Activated T-cell treated with anti-CD3 and anti-CD28 coated beads, Interleukin-2, amount 50 U/mL, for 72 hours (primary cell): Measurements from ENCODE around the gene CHST15. TPM values are rescaled to one million over a fixed set of nuclear protein-coding genes. Genes with fewer than 3 reads are reported as not detected.

Experiments
- ATAC-seq, 2 donors: fragments of 150-1000 bp; cut with Tn5 transposase; replicated peaks in 1 of 2; 2 replicates each; pipeline ENCODE4 v1.10.0; 2021; ENCODE audit warnings: moderate library complexity in 2 of 2, mild to moderate bottlenecking in 1 of 2
- DNase-seq, 2 donors: peaks; one replicate each; pipeline ENCODE4 v3.0.0; 2021 to 2022; ENCODE audit warnings: mixed read lengths in 1 of 2
- H3K27ac Mint-ChIP-seq: one replicate; pipeline ENCODE4 v1.8.0; 2022; ENCODE audit warnings: mild to moderate bottlenecking, moderate library complexity, mixed read lengths
- H3K27me3 Mint-ChIP-seq: one replicate; pipeline ENCODE4 v1.8.0; 2022; ENCODE audit warnings: low read depth, mixed read lengths
- H3K36me3 Mint-ChIP-seq, 2 donors: one replicate each; pipeline ENCODE4 v1.8.0; 2022; ENCODE audit warnings: mixed read lengths in 2 of 2, mild to moderate bottlenecking in 1 of 2; ENCODE audit not compliant: insufficient read depth in 2 of 2
- H3K4me1 Mint-ChIP-seq: one replicate; pipeline ENCODE4 v1.8.0; 2022; ENCODE audit warnings: low read depth, mixed read lengths
- H3K4me3 Mint-ChIP-seq, 2 donors: one replicate each; pipeline ENCODE4 v1.8.0; 2022; ENCODE audit warnings: mild to moderate bottlenecking in 2 of 2, mixed read lengths in 2 of 2, moderate library complexity in 2 of 2
- H3K9me3 Mint-ChIP-seq, 2 donors: one replicate each; pipeline ENCODE4 v1.8.0; 2022; ENCODE audit warnings: mixed read lengths in 2 of 2
- total RNA-seq, 2 donors: library from RNA; stranded (reverse); gene quantifications; one replicate each; pipeline ENCODE4 v1.2.3, GENCODE V29; 2022

CHST15 gene
- total RNA-seq, 2 donors from 2014 or later: 0.38 to 2.4 TPM

DNA sequence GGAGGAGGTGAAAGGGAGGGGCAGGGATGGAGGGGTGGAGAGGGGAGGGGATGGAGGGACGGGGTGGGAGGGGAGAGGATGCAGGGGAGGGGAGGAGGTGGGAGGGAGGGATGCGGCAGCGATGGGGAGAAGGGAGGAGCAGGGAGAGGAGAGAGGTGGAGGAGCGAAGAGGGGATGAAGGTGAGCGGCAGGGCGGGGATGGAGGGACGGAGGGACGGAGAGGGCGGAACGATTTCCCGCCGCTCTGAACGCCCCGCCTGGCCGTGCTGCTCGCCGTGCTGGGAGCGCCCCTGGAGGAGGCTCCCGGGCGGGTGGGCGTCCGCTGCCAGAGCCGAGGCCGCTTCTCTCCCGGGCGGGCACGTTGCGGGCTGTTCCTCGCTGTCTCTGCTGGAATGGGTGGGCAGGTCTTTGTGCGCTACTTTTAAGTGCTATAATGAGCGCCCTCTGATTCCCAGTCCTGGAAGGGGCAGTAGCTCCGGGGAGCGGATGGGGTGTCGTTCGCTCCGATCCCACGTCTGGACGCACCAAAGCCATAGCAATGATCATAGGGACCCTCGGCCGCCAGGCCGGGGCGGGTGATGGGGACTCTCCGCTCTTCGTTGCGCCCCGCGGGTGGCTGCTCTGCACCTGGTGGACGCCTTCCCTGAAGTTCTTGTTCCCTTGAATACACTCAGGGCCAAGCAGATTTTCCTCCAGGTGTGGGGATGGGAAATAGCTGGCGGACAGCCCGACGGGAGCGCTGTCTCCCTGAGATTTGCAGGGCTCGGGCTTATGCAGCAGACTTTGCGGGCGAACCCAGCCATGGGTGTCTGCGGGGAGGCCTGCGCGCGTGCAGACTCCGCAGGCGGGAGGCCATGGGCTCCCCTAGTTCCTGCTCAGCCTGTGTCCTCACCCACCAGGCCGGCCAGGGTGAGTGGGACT, 120.7 kb downstream of the CHST15 start:
- DNase-seq: no peak
- ATAC-seq: no peak
- Mint-ChIP-seq H3K4me3 (peak overlapping the region in 1 of 2 donors; percentile 23), H3K27me3 (peaks cover 81% of the 10 kb centered on the region), H3K36me3 (peaks cover 0 to 4% of the 10 kb centered on the region in 2 donors), H3K27ac (no peak overlapping the region), H3K9me3 (peaks cover 5% of the 10 kb centered on the region in 2 donors), H3K4me1 (no peaks in the 10 kb centered on the region)

GRCh38 chr10:123970927-123971286, 122.5 kb downstream of the CHST15 start:
- Mint-ChIP-seq H3K4me3 (no peak overlapping the region), H3K27me3 (peaks cover 71% of the 10 kb centered on the region), H3K4me1 (no peaks in the 10 kb centered on the region), H3K36me3 (peaks cover 0 to 4% of the 10 kb centered on the region in 2 donors), H3K27ac (no peak overlapping the region), H3K9me3 (peaks cover 3 to 5% of the 10 kb centered on the region in 2 donors)
- ATAC-seq (no peak), DNase-seq (no peak)

- DNase-seq: no peak
- H3K4me3 Mint-ChIP-seq: no peak overlapping the region
- no peak for ATAC-seq
- H3K4me1 Mint-ChIP-seq: no peaks in the 10 kb centered on the region
- H3K27me3 Mint-ChIP-seq: peaks cover 75% of the 10 kb centered on the region
- H3K9me3 Mint-ChIP-seq: peaks cover 3 to 5% of the 10 kb centered on the region in 2 donors
- H3K27ac Mint-ChIP-seq: no peak overlapping the region
- H3K36me3 Mint-ChIP-seq: peaks cover 0 to 4% of the 10 kb centered on the region in 2 donors
Observed at GRCh38 chr10:123970207-123970926, 123.0 kb downstream of the CHST15 start.

DNA sequence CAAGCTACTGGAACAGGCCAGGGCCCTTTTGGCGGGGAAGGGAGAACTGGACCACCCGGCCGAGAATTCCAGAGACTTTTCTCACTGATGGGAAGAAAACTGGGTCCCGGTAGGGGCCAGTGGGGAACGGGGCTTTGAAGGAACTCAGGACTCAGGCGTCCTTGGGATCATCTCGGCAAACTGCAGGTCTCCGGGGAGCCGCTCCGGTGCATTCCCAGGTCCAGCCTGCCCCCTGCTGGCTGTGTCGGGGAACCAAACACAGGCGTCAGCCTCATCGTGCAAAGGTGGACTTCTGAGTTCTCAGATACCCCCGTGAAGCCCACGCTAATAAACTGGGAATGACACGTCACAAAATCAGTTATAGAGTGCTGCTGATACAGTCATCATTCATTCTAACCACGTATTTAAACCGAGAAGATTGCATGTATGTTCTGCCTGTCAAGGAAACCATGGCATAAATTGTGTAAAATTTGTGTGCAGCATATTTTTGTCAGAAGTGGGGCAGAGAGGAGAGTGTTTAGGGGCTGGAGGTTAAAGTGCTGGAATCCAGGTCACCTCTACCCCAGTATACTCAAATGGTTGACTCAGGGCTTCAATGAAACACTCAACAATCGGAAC, 125.7 kb downstream of the CHST15 start:
- H3K4me1 Mint-ChIP-seq: no peaks in the 10 kb centered on the region

DNA sequence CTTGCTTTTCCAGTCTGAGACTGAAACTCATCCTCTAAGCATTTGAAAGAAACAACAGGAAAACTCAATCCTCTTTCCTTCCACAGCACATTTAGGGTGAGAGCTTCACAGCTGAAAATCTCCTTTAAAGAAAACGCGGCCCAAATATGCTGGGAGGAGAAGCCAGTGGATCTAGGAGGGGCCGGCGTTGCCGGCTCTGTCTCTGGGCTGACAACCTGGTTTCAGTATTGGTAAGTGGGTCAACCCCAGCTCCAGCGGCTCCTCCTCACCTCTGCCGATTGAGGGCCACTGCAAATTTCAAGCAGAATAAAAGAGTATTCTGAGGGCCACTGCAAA, 126.5 kb downstream of the CHST15 start:
- H3K27ac Mint-ChIP-seq: no peak overlapping the region
- peaks cover 3 to 5% of the 10 kb centered on the region in 2 donors for H3K9me3 Mint-ChIP-seq
- DNase-seq: no peak
- no peaks in the 10 kb centered on the region for H3K4me1 Mint-ChIP-seq
- H3K36me3 Mint-ChIP-seq: peaks cover 0 to 4% of the 10 kb centered on the region in 2 donors
- H3K27me3 Mint-ChIP-seq: peaks cover 71% of the 10 kb centered on the region
- H3K4me3 Mint-ChIP-seq: no peak overlapping the region
- ATAC-seq: no peak

More for the DNA sequence above, 125.7 kb downstream of the CHST15 start:
- ATAC-seq (peak in 1 of 2 donors; percentile 33), DNase-seq (peak; percentile 61 to 72)
- H3K9me3 Mint-ChIP-seq: peaks cover 3 to 5% of the 10 kb centered on the region in 2 donors
- no peak overlapping the region for H3K4me3 Mint-ChIP-seq
- H3K27ac Mint-ChIP-seq: no peak overlapping the region
- H3K27me3 Mint-ChIP-seq: peaks cover 69% of the 10 kb centered on the region
- H3K36me3 Mint-ChIP-seq: peaks cover 0 to 4% of the 10 kb centered on the region in 2 donors

GRCh38 chr10:123965973-123966895, 127.2 kb downstream of the CHST15 start:
- ATAC-seq: no peak
- Mint-ChIP-seq H3K27me3 (peaks cover 70% of the 10 kb centered on the region), H3K9me3 (peaks cover 0 to 1% of the 10 kb centered on the region in 2 donors), H3K4me3 (no peak overlapping the region), H3K4me1 (no peaks in the 10 kb centered on the region), H3K27ac (no peak overlapping the region), H3K36me3 (no peaks in the 10 kb centered on the region)
- no peak for DNase-seq

- no peak for ATAC-seq
- H3K27me3 Mint-ChIP-seq: peaks cover 58% of the 10 kb centered on the region
Observed at GRCh38 chr10:123964953-123965352, 128.4 kb downstream of the CHST15 start.

GRCh38 chr10:123962756-123963530, 130.5 kb downstream of the CHST15 start:
- no peak for ATAC-seq
- Mint-ChIP-seq H3K4me1 (no peaks in the 10 kb centered on the region), H3K36me3 (no peaks in the 10 kb centered on the region), H3K9me3 (no peaks in the 10 kb centered on the region), H3K27me3 (peaks cover 40% of the 10 kb centered on the region), H3K27ac (no peak overlapping the region), H3K4me3 (no peak overlapping the region)
- DNase-seq: no peak

More at GRCh38 chr10:123964953-123965352, 128.4 kb downstream of the CHST15 start:
- H3K4me3 Mint-ChIP-seq: no peak overlapping the region
- no peaks in the 10 kb centered on the region for H3K4me1 Mint-ChIP-seq
- no peak overlapping the region for H3K27ac Mint-ChIP-seq
- no peaks in the 10 kb centered on the region for H3K9me3 Mint-ChIP-seq
- no peak for DNase-seq
- H3K36me3 Mint-ChIP-seq: no peaks in the 10 kb centered on the region

DNA sequence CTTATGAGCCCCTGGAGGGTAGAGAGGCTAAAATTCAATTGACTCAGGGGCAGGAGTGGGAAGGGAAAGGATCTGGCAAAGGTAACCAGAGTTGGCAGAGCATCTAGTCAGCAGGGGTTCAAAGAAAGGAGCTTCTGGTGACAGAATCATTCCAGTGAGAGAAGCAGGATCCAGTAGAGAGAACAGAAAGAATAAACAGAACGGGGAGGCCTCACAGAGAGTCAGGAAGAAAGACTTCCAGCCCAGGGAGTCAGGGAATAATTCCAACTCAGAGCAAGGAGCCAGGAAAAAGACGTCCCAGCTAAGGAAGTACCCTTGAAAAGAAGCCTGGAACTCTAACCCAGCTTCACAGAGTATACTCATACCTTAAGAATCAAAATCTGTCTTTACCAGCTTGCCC, 135.2 kb downstream of the CHST15 start:
- H3K9me3 Mint-ChIP-seq: no peaks in the 10 kb centered on the region
- H3K27ac Mint-ChIP-seq: no peak overlapping the region
- peaks cover 25% of the 10 kb centered on the region for H3K27me3 Mint-ChIP-seq
- ATAC-seq (no peak), DNase-seq (no peak)
- no peak overlapping the region for H3K4me3 Mint-ChIP-seq
- H3K4me1 Mint-ChIP-seq: no peaks in the 10 kb centered on the region
- no peaks in the 10 kb centered on the region for H3K36me3 Mint-ChIP-seq
